ENCODE results near the gene ISCU.

Gene ISCU

DNA sequence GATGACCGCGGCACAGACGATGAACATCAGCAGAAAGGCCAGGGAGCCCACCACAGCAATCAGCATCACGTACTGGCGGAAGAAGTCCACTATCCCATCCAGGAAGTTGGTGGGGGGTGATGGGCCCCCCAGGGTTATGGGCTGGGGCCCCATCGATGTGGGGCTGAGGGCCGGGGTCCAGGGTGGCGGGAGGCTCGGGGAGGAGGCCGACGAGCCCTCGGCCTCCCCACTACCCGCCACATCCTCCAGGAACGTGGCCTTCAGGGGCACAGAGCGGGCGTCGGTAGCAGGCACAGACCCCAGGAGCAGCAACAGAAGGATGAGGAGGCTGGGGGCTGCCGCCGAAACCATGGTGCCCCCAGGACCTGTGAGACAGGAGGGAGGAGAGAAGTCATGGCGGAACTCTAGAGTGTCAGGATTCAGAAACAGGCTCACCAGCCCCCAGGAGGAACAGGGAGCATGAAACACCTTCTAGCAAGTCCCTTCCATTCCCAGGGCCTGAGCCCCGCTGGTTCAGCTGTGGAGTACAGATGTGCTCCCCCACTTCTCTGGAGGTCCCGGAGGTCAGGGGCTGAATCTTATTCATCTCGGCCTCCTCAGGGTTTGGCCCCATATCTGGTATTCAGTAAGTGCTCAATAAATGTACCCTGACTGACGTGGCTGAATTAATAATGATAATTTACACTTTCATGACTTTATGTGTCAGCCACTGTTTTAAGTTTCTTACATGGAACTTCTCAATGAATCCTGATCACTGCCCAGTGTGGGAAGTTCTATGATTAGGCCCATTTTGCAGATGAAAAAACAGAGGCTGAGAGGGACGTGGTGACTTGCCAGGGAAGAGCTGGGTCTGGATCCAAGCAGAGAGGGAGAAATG is 29.9 kb downstream of the ISCU start:
- Histone ChIP-seq H3K9ac (ENCODE audit: insufficient read length, low read depth) (no peak overlapping the region), H3K4me3 (ENCODE audit: insufficient read length, low read depth) (no peak overlapping the region), H3K4me1 (ENCODE audit: insufficient read depth, insufficient read length) (peaks cover 23% of the 10 kb centered on the region), H3K36me3 (ENCODE audit: insufficient read depth, insufficient read length, low read length) (no peaks in the 10 kb centered on the region), H3K9me3 (ENCODE audit: insufficient read depth, low read length) (no peaks in the 10 kb centered on the region), H3K27me3 (ENCODE audit: insufficient read depth, insufficient read length) (no peaks in the 10 kb centered on the region)
- TF ChIP-seq SUZ12 (IDR thresholded peaks at IDR 0.05; ENCODE audit: extremely low read depth, insufficient read depth, insufficient read length) = no peak
- no peak for TF ChIP-seq YY1 (IDR thresholded peaks at IDR 0.05; ENCODE audit: insufficient read depth, insufficient read length)
- no peak for TF ChIP-seq ZNF274 (IDR thresholded peaks at IDR 0.05; ENCODE audit: low read depth, low read length)
- DNase-seq (ENCODE audit: low read depth, low spot score) = no peak

- Histone ChIP-seq H3K9ac (ENCODE audit: insufficient read length, low read depth) (no peak overlapping the region), H3K27me3 (ENCODE audit: insufficient read depth, insufficient read length) (no peaks in the 10 kb centered on the region), H3K36me3 (ENCODE audit: insufficient read depth, insufficient read length, low read length) (no peaks in the 10 kb centered on the region), H3K4me1 (ENCODE audit: insufficient read depth, insufficient read length) (peaks cover 12% of the 10 kb centered on the region), H3K9me3 (ENCODE audit: insufficient read depth, low read length) (no peaks in the 10 kb centered on the region), H3K4me3 (ENCODE audit: insufficient read length, low read depth) (no peak overlapping the region)
- TF ChIP-seq SUZ12 (IDR thresholded peaks at IDR 0.05; ENCODE audit: extremely low read depth, insufficient read depth, insufficient read length) = no peak
- TF ChIP-seq YY1 (IDR thresholded peaks at IDR 0.05; ENCODE audit: insufficient read depth, insufficient read length) = no peak
- TF ChIP-seq ZNF274 (IDR thresholded peaks at IDR 0.05; ENCODE audit: low read depth, low read length) = no peak
- no peak for DNase-seq (ENCODE audit: low read depth, low spot score)
Measured at GRCh38 chr12:108594323-108594903, 32.0 kb downstream of the ISCU start.

- DNase-seq (ENCODE audit: low read depth, low spot score) = no peak
- Histone ChIP-seq H3K4me1 (ENCODE audit: insufficient read depth, insufficient read length) (peaks cover 8% of the 10 kb centered on the region), H3K4me3 (ENCODE audit: insufficient read length, low read depth) (no peak overlapping the region), H3K36me3 (ENCODE audit: insufficient read depth, insufficient read length, low read length) (no peaks in the 10 kb centered on the region), H3K27me3 (ENCODE audit: insufficient read depth, insufficient read length) (no peaks in the 10 kb centered on the region), H3K9me3 (ENCODE audit: insufficient read depth, low read length) (no peaks in the 10 kb centered on the region), H3K9ac (ENCODE audit: insufficient read length, low read depth) (no peak overlapping the region)
- TF ChIP-seq ZNF274 (IDR thresholded peaks at IDR 0.05; ENCODE audit: low read depth, low read length) = no peak
- TF ChIP-seq SUZ12 (IDR thresholded peaks at IDR 0.05; ENCODE audit: extremely low read depth, insufficient read depth, insufficient read length) = no peak
- TF ChIP-seq YY1 (IDR thresholded peaks at IDR 0.05; ENCODE audit: insufficient read depth, insufficient read length) = no peak
Measured at GRCh38 chr12:108594960-108595710, 32.7 kb downstream of the ISCU start.

GRCh38 chr12:108595711-108596647 is 33.6 kb downstream of the ISCU start:
- no peak for TF ChIP-seq YY1 (IDR thresholded peaks at IDR 0.05; ENCODE audit: insufficient read depth, insufficient read length)
- TF ChIP-seq SUZ12 (IDR thresholded peaks at IDR 0.05; ENCODE audit: extremely low read depth, insufficient read depth, insufficient read length) = no peak
- no peak for TF ChIP-seq ZNF274 (IDR thresholded peaks at IDR 0.05; ENCODE audit: low read depth, low read length)
- no peak overlapping the region for H3K9ac ChIP-seq (ENCODE audit: insufficient read length, low read depth)

DNA sequence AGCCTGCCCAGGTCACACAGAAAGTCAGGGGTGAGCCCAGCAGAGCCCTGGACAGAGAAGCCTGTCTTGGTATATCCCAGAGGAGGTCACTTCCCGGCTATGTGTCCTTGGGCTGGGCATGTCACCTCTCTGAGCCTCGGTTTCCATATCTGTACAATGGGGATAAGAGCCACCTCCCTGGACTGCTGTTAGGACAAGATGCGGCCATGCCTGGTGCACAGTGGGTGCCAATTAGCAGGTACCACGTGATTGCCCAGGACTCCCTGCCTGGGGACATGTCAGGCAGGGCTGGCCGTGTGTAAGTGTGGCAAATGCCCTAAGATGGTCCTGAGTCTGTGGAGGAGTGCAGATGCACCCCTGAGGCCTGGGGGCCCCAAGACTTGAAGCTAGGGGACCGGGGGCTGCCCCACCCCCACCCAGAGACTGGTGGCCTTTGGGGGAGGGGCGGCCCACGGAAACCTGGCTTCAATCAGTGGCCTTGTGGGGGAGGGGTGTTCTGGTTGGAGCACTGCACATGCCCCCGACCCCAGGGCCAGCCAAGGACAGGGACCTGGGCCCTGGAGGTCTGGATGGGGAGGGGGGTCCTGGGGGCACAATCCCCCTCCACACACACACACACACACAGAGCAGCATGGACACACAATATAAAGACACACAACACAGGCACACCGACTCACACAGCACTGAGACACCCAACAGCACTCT is 34.6 kb downstream of the ISCU start:
- Histone ChIP-seq H3K36me3 (ENCODE audit: insufficient read depth, insufficient read length, low read length) (no peaks in the 10 kb centered on the region), H3K4me1 (ENCODE audit: insufficient read depth, insufficient read length) (peaks cover 8% of the 10 kb centered on the region), H3K9me3 (ENCODE audit: insufficient read depth, low read length) (no peaks in the 10 kb centered on the region), H3K9ac (ENCODE audit: insufficient read length, low read depth) (no peak overlapping the region), H3K27me3 (ENCODE audit: insufficient read depth, insufficient read length) (no peaks in the 10 kb centered on the region), H3K4me3 (ENCODE audit: insufficient read length, low read depth) (no peak overlapping the region)
- TF ChIP-seq YY1 (IDR thresholded peaks at IDR 0.05; ENCODE audit: insufficient read depth, insufficient read length) (no peak), SUZ12 (IDR thresholded peaks at IDR 0.05; ENCODE audit: extremely low read depth, insufficient read depth, insufficient read length) (no peak), ZNF274 (IDR thresholded peaks at IDR 0.05; ENCODE audit: low read depth, low read length) (no peak)
- no peak for DNase-seq (ENCODE audit: low read depth, low spot score)

More at GRCh38 chr12:108595711-108596647, 33.6 kb downstream of the ISCU start:
- no peaks in the 10 kb centered on the region for H3K27me3 ChIP-seq (ENCODE audit: insufficient read depth, insufficient read length)
- peaks cover 8% of the 10 kb centered on the region for H3K4me1 ChIP-seq (ENCODE audit: insufficient read depth, insufficient read length)
- no peak for DNase-seq (ENCODE audit: low read depth, low spot score)
- H3K36me3 ChIP-seq (ENCODE audit: insufficient read depth, insufficient read length, low read length) = no peaks in the 10 kb centered on the region
- no peak overlapping the region for H3K4me3 ChIP-seq (ENCODE audit: insufficient read length, low read depth)
- no peaks in the 10 kb centered on the region for H3K9me3 ChIP-seq (ENCODE audit: insufficient read depth, low read length)

Data from NT2/D1 (cell line).